ENCODE measurements around the gene KMT2E.
"Not testable (repeated sequence)": the region's sequence is repeated elsewhere in the genome, so short reads cannot be mapped to it uniquely, and the experiment has no call there.

The KMT2E gene

DNA sequence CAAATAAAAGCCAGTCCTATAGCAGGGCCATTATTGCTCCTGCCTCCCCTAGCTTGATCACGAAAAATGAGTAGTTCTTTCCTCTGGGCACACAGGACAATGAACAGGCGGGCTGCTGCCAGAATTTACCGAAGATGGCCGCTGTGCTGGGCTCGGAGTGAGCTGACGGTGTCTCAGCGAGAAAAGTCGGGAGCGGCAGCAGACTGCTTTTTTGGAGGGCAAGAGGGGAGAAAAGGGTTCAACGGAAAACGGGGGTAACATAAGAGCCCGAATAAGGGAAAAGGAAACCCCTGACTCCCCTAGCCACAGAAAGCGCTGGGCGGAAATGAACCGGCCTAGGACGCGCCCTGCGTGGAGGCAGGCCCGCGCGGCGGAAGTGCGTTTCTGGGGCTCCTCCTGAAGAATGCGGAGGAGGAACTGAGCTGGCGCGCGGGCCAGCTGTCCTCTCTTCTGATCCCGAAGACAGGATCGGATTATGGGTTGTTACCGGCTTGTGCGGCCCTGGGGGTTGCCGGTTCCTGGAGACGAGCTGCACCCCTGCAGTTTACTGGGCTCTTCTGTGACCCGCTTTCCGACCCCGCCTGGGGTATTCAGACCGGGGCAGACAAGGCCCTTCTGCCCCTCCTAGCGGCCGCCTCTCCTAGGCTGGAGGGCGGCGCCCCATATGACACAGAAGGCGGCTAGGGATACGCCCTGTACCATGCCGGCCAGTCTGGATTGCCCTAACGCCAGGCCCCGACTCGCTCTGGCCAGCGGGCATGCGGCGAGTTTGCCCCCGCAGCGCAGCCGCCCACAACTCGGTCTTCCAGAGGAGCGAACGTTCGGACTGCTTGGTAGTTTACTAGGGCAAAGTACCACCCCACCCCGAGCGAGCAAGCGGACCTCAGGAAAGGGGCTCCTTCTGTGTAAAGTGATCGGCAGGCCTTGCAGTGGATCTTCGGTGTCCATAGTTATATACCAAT is 30.1 kb upstream of the KMT2E start:
- DNase-seq: peak; percentile 95

DNA sequence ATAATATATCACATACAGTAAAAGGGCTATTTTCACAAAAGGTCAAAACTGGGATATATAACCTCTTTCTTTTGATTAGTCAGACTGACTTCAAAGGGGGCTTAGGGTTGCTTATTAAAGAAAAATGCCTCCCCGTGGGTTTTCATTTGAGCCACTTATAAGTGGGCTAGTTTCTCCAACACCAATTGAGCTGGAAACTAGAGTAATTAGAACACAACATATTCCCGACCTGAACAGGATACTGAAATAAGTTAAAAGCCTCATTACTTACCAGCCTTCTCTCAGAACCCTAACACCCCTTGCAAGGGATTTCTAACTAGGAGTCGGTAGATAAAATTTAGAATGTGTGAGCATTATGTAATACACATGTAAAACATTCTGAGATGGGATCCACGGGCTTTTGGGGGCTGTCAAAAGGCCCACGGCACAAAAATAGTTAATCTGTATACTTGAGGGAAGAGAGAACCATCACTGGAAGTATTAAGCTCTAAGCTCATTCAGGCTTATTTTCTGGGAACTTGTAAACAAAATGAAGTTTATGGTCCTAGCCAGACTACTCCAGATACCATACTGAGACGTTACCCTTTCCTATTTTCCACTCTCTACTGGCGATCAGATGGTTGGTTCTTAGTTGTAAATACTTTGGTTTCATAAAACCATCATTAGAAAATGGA is 29.3 kb upstream of the KMT2E start:
- no peak for DNase-seq

DNA sequence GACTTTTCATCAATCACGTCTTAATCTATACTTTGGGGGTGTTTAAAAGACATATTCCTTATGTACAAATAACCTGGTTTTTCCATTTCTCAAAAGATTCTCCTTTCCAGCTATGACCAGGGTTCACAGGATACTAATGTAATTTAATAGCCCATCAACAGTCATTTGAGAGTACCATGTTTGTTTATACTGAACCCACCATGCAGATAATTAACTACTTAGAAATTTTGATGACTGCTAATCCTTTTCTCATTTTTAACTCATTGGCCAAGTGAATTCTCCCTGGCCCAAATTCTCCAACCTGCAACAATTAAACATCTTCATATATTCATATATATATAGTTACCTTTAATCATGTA is 28.8 kb upstream of the KMT2E start:
- DNase-seq: no peak

DNA sequence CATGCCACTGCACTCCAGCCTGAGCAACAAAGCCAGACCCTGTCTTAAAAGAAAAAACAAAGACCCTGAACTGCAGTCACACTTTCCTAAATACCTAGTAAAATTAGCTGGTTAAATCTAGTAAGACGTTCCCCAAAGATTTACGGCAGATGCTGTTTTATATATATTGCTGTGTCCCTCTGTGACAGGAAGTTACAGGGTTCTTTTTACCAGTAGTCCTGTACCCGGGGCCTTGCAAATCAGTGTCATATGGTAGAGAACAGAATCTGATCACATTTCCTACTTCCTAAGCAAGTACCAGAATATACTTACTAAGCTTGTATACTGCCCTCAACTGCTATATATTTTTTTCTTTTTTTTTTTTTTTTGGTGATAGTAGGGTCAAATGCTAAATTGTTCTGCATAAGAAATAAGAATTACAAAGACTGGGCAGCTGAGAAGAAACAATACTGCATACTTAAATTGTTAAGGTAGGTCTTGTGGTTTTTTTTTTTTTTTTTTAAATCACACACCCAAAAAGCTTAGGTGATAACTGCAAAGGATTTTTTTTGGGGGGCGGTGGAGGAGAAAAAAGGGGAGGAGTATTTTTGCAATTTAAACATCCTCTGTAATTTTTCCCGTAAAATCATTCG is 27.3 kb upstream of the KMT2E start:
- DNase-seq: no peak

DNA sequence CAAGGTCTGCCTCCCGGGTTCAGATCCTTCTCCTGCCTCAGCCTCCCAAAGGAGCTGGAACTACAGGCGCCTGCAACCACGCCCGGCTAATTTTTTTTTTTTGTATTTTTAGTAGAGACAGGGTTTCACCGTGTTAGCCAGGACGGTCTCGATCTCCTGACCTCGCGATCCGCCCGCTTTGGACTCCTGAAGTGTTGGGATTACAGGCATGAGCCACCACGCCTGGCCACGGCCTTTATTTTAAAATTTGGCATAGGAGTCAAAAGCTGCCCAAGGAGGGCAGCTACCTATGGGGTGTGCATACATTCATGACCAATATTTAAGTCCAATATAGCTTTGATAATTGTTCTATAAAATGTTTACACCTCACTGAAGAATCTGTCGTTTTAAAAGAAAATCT is 26.6 kb upstream of the KMT2E start:
- not testable (repeated sequence) for DNase-seq

DNA sequence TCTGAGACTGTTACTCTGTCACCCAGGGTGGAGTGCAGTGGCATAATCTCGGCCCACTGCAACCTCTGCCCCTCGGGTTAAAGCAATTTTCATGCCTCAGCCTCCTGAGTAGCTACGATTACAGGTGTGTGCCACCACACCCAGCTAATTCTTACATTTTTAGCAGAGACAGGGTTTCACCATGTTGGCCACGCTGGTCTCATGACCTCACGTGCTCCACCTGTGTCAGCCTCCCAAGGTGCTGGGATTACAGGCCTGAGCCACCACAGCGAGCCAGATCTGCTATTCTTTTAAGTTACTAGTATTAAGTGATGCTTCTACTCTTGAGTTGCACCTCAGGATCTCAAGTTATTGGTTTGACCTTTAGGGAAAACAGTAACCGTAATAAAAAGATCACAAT is 23.0 kb upstream of the KMT2E start:
- DNase-seq: no peak

DNA sequence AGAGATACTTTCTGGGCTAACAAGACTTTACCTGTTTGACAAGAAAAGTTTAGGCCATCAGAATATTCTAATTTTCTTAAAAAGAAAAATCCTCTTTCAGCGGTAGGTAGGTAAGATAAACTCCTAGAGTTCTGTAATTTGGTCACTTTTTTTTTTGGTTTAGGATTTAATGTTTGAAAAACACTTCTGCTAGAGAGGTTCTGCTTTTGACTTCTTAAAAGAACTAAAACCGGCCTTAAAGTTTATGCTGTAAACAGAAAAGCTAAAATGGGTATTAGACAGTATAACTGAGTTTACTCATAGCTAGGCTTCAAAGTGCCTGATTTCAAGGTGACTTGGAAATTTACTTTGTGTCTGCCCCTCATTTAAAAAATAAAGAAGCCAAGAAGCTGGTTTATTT is 21.7 kb upstream of the KMT2E start:
- no peak for DNase-seq

DNA sequence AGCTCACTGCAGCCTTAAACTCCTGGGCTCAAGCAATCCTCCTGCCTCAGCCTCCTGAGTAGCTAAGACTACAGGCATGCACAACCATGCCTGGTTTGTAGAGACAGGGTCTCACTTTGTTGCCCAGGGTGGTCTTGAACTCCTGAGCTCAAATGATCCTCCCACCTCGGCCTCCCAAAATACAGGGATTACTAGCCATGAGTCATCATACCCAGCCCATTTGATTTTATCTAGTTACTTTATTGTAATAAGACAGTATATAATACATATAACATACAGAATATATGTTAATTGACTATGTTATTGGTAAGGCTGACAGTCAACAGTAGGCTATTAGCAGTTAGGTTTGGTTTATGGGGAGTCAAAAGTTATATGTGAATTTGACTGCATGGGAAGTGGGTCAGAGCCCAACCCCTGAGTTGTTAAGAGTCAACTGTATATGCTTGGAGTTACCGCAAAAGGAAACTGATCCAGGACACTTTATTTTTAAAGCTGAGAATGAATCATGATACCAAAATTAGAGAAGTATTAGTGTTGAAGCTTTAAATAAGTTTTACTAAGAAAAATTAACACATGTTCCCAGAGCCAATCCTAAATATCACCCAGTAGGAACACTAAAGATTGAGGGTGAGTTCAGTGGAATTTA is 20.7 kb upstream of the KMT2E start:
- no peak for DNase-seq

DNA sequence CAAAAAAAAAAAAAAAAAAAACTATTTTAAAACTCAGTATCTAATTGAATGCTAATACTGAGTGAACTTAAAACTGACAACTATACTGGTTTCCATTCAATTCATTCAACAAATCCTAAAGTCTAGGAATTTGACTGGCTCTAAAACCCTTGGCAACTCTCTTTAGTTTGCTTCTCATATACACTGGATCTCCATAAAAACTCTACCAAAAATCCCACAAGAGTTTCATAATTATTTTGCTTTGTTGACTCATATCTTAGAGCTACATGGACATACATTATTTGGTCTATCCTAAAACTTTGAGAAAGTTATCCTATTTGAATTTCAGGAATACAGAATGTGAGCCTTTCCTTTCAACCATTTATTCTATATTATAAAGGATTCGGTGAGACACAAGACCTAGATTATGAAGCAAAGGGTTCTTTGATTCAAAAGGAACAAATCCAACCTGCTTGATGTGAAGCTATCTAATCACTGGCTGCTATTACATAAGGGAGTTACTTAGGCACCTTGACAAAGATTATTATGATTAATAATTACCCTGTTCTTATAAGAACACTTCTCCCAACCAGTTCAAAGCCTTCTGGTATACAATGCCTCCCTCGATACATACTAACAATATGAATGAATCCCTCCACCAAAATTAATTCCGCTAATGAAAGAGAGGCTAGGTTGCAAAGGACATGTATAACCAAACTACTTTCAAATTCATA is 15.8 kb upstream of the KMT2E start:
- no peak for DNase-seq

DNA sequence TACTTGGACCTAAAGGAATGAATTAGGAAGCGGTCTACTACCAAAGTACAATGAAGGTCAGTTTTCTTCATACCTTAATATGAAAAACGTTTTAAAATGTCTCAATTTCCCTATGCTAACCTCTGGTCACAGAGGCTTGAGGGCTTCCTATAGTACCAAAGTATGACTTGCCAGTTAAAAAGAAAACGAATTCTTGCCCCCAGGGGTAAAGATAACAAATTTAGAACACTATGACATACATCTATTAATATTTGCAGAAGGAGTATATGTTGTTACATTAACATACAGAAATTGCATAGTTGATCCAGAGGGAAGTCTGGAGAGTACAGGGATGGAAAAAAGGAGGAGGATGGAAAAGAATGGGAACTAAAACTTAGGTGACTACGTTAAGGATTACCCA is 13.8 kb upstream of the KMT2E start:
- no peak for DNase-seq

DNA sequence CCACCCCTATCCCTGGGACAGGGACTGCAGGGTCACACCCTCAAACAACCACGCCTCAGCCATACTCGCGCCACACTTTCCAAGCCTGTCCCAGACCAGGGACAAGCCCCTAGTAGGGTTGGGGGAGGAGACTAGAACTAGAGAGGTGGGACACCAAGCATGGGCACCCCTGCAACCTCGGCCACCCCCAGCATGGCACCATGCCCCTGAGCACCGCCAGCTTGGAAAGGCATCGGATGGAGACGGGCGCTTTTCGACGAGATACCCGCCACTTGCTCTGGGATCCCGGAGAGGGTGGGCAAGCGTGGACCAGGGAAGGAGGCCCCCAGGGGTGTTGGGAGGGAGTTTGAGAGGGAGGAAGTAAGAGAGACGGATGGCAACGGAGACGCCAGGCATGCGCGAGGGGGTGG is 13.1 kb upstream of the KMT2E start:
- DNase-seq: no peak

DNA sequence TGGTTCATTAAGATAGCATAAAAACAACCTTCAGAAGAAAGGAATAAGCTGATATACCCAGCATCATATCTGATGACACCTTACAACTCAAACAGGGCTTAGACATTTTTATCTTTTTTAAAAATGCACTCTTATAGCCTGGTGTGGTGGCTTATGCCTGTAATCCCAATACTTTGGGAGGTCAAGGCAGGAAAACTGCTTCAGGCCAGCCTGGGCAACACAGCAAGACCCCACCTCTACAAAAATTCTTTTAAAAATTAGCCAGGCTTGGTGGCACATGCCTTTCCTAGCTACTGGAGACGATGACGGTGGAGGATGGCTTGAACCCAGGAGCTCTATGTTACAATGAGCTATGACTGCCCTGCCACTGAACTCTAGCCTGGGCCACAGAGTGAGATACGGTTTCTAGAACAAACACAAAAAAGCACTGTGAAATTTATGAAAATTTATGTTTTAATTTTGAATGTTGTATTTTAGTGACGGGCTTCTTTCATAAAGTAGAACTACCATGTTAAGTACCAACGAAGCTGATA is 12.3 kb upstream of the KMT2E start:
- DNase-seq: no peak

DNA sequence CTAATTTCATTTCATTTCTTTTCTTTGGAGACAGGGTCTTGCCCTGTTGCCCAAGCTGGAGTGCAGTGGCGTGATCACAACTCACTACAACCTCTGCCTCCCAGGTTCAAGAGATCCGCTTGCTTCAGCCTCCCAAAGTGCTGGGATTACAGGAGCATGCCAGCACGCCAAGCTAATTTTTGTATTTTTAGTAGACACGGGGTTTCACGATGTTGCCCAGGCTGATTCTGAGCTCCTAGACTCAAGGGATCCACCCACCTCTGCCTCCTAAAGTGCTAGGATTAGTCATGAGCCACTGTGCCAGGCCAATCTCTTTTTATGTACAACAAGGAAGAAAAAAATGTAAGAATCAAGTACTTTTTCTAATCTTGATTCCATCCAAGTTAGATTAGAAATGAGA is 10.7 kb upstream of the KMT2E start:
- no peak for DNase-seq

DNA sequence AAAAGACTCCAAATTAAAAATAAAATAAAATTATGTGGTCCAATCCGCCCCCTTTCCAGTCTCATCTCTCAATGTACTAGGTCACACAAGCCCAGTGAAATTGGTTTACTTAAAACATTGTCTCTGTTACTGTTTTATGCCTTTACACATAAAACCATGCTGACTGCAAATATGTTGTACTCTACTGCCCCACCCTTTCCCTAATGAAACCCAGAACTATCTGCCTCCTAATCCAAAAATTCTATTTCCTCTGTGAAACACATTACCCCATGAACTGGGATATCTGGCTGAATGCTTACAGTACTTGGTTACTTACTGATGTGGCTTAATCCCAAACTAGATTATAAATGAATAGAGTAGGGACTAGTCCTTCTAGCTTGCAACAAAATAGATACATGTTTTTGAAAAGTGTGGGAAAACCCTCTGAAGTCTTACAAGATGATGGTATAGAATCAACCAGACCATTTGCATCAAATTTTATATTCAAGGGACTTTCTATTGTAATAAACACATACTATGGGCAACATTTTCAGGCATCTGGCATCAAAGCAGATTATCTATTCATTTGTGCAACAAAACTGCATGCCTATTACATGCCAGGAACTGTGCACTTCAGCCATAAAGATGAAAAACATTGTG is 10.0 kb upstream of the KMT2E start:
- no peak for DNase-seq

DNA sequence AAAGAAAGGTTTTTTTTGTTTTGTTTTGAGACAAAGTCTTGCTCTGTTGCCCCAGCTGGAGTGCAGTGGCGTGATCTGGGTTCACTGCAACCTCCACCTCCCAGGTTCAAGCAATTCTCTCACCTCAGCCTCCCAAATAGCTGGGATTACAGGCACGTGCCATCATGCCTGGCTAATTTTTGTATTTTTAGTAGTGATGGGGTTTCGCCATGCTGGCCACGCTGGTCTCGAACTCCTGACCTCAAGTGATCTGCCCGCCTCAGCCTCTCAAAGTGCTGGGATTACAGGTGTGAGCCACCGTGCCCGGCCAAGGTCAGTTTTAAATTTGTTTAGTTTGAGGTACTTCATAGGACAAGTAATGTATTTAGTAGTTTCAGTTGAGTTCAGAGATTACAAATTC is 9.0 kb upstream of the KMT2E start:
- DNase-seq: not testable (repeated sequence)

DNA sequence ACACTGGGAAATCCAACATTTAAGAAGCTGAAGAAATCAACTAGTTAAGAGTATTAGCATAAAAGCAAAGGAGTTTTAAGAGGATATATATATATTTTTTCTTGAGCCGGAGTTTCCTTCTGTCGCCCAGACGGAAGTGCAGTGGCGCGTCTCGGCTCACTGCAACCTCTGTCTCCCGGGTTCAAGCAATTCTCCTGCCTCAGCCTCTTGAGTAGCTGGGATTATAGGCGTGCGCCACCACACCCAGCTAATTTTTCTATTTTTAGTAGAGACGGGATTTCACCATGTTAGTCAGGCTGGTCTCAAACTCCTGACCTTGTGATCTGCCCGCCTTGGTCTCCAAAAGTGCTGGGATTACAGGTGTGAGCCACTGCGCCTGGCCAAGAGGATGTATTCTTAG is 8.5 kb upstream of the KMT2E start:
- DNase-seq: not testable (repeated sequence)

DNA sequence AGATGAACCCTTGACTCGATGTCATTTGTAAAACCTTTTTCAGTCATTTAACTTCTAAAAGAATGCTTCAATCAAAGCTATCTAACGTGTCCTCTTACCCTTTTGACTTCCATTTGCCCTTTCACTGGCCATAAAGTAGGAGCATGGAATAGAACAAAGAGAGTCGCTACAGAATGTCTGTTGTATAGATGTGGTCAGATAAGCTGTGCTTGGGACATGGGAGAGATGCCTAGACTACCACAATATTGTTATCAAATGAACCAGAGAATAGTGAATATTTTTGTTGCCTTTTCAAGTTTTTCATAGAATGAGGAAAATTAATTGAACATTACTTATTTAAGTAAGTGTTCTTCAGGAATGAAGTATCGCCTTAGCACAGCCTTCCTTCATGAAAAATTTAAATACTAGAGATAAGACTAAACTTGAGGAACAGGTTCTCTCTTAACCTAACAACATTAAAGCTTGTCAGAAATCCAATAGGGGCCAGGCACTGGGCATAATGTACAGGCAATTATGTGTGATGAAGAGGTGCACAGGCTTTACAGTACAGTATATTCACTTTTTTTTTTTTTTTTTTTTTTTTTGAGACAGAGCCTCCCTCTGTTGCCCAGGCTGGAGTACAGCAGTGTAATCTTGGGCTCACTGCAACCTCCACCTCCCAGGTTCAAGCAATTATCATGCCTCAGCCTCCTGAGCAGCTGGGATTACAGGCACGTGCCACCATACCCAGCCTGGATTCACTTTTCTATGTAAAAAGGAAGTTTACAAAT is 7.5 kb upstream of the KMT2E start:
- no peak for DNase-seq

DNA sequence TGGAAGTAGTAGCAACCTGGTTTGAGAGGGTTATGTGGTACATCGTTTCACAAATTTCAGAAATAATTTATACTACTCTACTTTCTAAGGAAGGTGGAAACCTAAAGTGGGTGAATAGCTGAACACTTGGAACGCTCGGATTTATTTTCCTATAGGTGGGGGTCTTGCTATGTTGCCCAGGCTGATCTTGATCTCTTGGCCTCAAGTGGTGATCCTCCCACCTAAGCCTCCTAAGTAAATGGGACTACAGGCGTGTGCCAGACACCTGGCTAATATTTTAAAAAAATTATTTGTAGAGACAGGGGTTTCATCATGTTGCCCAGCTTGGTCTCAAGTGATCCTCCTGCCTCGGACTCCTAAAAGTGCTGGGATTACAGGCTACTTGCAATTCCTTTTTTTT is 6.7 kb upstream of the KMT2E start:
- DNase-seq: no peak

DNA sequence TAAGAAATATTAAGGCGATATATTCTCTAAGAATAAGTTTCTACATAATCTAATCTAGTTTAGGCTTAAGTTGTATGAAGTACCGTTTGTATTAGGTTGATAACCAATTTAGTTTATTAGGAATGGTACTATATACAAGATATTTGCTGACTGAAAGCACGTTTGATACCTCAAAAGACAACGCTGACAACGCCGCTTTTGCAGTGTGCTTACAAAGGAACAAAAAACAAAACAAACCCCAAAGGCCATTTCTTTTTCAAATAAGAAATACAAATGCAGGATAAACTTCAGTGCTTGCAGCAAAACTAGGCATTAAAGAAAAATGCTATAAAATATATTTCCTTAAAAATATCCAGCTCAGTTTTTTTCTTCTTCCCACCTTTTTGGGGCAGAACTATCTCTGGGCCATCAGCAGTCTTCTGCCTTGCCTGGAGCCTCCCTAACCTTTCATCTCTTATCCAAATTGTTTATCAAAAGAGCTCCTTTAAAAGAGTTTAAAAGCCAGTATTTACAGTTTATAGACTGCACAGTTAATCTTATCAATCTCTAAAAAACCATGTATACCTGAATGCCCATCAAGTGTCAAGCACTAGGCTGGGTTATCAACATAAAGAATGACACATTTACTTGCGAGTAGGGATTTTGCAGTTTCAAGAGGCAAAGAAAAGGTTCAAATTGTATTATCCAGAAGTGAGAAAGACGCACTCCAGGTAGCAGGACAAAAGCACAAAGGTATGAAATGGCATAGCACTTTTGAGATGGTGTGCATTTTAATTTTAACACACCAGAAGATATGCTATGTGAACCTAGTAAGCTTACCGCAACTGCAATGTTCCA is 4.1 kb upstream of the KMT2E start:
- peak; percentile 20 for DNase-seq

DNA sequence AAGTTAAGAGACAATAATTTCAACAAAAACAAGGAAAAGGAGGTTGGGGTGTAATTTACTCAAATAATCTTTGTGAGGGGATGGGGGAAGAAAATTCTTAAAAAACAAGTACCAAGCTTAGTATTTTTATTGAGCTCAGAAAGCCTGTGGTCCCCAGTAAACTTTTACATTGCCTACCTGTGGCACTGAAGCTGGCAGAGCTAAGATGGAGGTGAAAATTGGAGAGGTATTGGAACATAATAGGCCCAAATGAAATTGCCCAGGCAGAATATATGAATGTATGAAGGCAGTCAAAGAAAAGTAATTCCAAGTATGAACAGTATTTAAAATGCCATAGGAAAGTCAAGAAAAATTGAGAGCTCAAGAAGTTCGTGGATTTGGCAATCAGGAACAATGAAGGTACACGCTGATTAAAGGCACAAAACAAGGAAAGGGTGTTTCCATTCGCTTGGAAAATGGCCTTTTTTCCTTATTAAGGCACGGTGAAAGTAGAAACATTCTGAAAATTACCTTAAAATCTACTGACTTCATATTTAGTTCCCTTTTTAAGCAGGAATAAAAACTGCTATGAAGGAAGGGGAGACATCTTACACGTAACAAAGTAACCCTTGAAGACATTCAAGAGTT is 3.4 kb upstream of the KMT2E start:
- peak; percentile 35 for DNase-seq
